ENCODE measurements around the gene SYT13.

The SYT13 gene

GRCh38 chr11:45216901-45217300 is 69.2 kb downstream of the SYT13 start:
- DNase-seq (ENCODE audit: low spot score): no peak

GRCh38 chr11:45216031-45216430 is 70.1 kb downstream of the SYT13 start:
- DNase-seq (ENCODE audit: low spot score): no peak

- no peak for DNase-seq (ENCODE audit: low spot score)
These were observed 70.9 kb downstream of the SYT13 start for GRCh38 chr11:45215098-45215865.

- no peak for DNase-seq (ENCODE audit: low spot score)
These were observed 72.4 kb downstream of the SYT13 start for GRCh38 chr11:45213717-45214116.

- DNase-seq (ENCODE audit: low spot score): no peak
These were observed 72.8 kb downstream of the SYT13 start for GRCh38 chr11:45213316-45213665.

GRCh38 chr11:45212566-45213315 is 73.4 kb downstream of the SYT13 start:
- no peak for DNase-seq (ENCODE audit: low spot score)

- DNase-seq (ENCODE audit: low spot score): no peak
These were observed 74.4 kb downstream of the SYT13 start for GRCh38 chr11:45211732-45212131.

GRCh38 chr11:45210846-45211245 is 75.3 kb downstream of the SYT13 start:
- DNase-seq (ENCODE audit: low spot score): no peak

- DNase-seq (ENCODE audit: low spot score): peak; percentile 42
These were observed 76.0 kb downstream of the SYT13 start for GRCh38 chr11:45209891-45210699.

GRCh38 chr11:45209000-45209879 is 76.9 kb downstream of the SYT13 start:
- no peak for DNase-seq (ENCODE audit: low spot score)

GRCh38 chr11:45208135-45208534 is 78.0 kb downstream of the SYT13 start:
- DNase-seq (ENCODE audit: low spot score): no peak

GRCh38 chr11:45205978-45206377 is 80.2 kb downstream of the SYT13 start:
- no peak for DNase-seq (ENCODE audit: low spot score)

GRCh38 chr11:45204761-45205160 is 81.4 kb downstream of the SYT13 start:
- DNase-seq (ENCODE audit: low spot score): no peak

- DNase-seq (ENCODE audit: low spot score): no peak
These were observed 92.4 kb downstream of the SYT13 start for GRCh38 chr11:45193695-45194094.

All from GM03348 (cell line).